22Rv1 (cell line): ENCODE results near the gene HBEGF.

Experiments used
- ZFX ChIP-seq: fragments of 450-650 bp; IDR thresholded peaks from 2 replicates; pipeline ENCODE4 v1.6.1; 2017; ENCODE audit warnings: antibody characterized with exemption, borderline replicate concordance
- TF ChIP-seq, protein P1 (sequence below): fragments of 450-650 bp; IDR thresholded peaks from 2 replicates; pipeline ENCODE4 v1.5.1; 2017; ENCODE audit warnings: mild to moderate bottlenecking

DNA sequence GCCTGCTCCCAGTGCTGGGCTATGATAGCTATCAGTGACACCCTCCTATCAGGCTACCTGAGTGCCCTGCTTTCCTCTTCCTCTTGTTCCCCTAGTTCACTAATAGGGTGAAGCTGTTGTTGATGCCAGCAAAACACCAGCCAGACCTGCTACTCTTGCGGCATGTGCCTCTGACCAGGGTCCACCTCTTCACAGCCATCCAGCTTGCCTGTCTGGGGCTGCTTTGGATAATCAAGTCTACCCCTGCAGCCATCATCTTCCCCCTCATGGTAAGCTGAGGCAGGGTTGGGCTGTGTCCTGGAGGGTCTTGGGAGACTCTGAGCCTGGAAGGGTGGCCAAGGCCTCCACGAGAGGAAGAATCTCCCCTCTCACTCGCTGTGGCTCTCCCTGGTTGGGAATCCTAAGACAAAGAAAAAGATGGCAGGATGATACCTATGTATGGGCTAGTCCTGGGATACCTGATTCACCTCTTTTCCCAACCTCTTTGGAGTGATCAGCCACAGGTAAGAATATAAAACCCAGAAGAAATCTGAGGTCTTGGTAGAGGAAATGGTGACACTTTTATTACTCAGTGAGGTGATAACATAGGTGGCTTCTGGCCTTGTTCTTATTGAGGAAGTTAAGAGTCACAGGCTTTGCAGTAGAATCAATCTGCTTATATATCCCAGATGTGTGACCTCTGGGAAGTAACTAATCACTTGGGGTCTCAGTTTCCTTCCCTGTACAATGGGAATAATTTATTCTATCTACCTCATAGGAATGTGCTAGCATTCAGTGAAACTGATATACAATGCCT, 25.2 kb upstream of the HBEGF start:
- TF ChIP-seq, protein P1, sequence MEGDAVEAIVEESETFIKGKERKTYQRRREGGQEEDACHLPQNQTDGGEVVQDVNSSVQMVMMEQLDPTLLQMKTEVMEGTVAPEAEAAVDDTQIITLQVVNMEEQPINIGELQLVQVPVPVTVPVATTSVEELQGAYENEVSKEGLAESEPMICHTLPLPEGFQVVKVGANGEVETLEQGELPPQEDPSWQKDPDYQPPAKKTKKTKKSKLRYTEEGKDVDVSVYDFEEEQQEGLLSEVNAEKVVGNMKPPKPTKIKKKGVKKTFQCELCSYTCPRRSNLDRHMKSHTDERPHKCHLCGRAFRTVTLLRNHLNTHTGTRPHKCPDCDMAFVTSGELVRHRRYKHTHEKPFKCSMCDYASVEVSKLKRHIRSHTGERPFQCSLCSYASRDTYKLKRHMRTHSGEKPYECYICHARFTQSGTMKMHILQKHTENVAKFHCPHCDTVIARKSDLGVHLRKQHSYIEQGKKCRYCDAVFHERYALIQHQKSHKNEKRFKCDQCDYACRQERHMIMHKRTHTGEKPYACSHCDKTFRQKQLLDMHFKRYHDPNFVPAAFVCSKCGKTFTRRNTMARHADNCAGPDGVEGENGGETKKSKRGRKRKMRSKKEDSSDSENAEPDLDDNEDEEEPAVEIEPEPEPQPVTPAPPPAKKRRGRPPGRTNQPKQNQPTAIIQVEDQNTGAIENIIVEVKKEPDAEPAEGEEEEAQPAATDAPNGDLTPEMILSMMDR, result no peak
- TF ChIP-seq ZFX, result no peak
